ENCODE results near the gene USF3.

GRCh38 chr3:113601240-113601639 is 95.2 kb downstream of the USF3 start:
- TF ChIP-seq CTCF (IDR thresholded peaks at IDR 0.05) (no peak), POLR2A (IDR thresholded peaks at IDR 0.05) (no peak)

Measured in upper lobe of left lung (tissue), 4 donors.